Endothelial cell (in vitro differentiated cells): ENCODE data around the gene USP36. TPM values are rescaled to one million over a fixed set of nuclear protein-coding genes. Genes with fewer than 3 reads are reported as not detected.
A peak's percentile ranks its signal among the peaks of the same experiment; 100 is the strongest.

ENCODE experiments used
- DNase-seq: peaks from one replicate; pipeline ENCODE4 v3.0.0; 2021; ENCODE audit warnings: low spot score
- H3K27ac Mint-ChIP-seq: one replicate; pipeline ENCODE4 v1.8.0; 2021; ENCODE audit warnings: mixed read lengths, inconsistent platforms; ENCODE audit not compliant: unreplicated experiment
- H3K27me3 Mint-ChIP-seq: one replicate; pipeline ENCODE4 v1.8.0; 2021; ENCODE audit warnings: mild to moderate bottlenecking, moderate library complexity, mixed read lengths, inconsistent platforms; ENCODE audit not compliant: unreplicated experiment
- H3K36me3 Mint-ChIP-seq: one replicate; pipeline ENCODE4 v1.8.0; 2021; ENCODE audit warnings: mild to moderate bottlenecking, low read depth, mixed read lengths, inconsistent platforms; ENCODE audit not compliant: unreplicated experiment
- H3K4me1 Mint-ChIP-seq: one replicate; pipeline ENCODE4 v1.8.0; 2021; ENCODE audit warnings: mild to moderate bottlenecking, mixed read lengths, inconsistent platforms; ENCODE audit not compliant: unreplicated experiment
- H3K4me3 Mint-ChIP-seq: one replicate; pipeline ENCODE4 v1.8.0; 2021; ENCODE audit warnings: mild to moderate bottlenecking, mixed read lengths, inconsistent platforms; ENCODE audit not compliant: unreplicated experiment
- H3K9me3 Mint-ChIP-seq: one replicate; pipeline ENCODE4 v1.8.0; 2021; ENCODE audit warnings: mixed read lengths, inconsistent platforms; ENCODE audit not compliant: unreplicated experiment
- total RNA-seq: library from RNA; stranded (reverse); fragmentation: NEBNext Ultra II Directional; extraction: Animal tissue kit (Norgen Biotek cat#: 25700); gene quantifications from one replicate; pipeline ENCODE4 v1.2.1, GENCODE V29; 2021; ENCODE audit not compliant: unreplicated experiment
- TF ChIP-seq, protein P1 (sequence below): fragments of 200-600 bp; sonication (generic); IDR thresholded peaks from one replicate; pipeline ENCODE4 v1.5.0; 2021; ENCODE audit warnings: antibody characterized with exemption; ENCODE audit not compliant: unreplicated experiment

USP36 gene
- total RNA-seq, 1 donor from 2014 or later: 56.7 TPM

DNA sequence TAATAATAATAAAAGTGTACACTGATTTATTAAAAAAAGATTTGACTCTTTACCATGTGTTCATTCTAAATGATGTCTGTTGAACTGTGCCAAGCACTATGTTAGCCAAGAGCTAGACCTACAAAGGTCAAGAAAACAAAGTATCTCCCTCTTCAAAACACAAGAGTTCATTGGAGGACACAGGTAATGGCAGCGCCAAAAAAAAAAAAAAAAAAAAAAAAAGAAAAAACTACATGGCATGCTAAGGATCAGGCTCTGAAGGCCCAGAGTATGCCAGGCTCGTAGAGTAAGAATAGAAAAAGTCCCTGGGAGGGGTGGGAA lies 93.7 kb downstream of the USP36 start:
- DNase-seq: no peak
- Mint-ChIP-seq H3K4me3 (no peak overlapping the region), H3K36me3 (no peaks in the 10 kb centered on the region), H3K9me3 (no peaks in the 10 kb centered on the region), H3K4me1 (peaks cover 60% of the 10 kb centered on the region), H3K27me3 (peaks cover 2% of the 10 kb centered on the region), H3K27ac (no peak overlapping the region)
- TF ChIP-seq, protein P1, sequence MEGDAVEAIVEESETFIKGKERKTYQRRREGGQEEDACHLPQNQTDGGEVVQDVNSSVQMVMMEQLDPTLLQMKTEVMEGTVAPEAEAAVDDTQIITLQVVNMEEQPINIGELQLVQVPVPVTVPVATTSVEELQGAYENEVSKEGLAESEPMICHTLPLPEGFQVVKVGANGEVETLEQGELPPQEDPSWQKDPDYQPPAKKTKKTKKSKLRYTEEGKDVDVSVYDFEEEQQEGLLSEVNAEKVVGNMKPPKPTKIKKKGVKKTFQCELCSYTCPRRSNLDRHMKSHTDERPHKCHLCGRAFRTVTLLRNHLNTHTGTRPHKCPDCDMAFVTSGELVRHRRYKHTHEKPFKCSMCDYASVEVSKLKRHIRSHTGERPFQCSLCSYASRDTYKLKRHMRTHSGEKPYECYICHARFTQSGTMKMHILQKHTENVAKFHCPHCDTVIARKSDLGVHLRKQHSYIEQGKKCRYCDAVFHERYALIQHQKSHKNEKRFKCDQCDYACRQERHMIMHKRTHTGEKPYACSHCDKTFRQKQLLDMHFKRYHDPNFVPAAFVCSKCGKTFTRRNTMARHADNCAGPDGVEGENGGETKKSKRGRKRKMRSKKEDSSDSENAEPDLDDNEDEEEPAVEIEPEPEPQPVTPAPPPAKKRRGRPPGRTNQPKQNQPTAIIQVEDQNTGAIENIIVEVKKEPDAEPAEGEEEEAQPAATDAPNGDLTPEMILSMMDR: no peak

DNA sequence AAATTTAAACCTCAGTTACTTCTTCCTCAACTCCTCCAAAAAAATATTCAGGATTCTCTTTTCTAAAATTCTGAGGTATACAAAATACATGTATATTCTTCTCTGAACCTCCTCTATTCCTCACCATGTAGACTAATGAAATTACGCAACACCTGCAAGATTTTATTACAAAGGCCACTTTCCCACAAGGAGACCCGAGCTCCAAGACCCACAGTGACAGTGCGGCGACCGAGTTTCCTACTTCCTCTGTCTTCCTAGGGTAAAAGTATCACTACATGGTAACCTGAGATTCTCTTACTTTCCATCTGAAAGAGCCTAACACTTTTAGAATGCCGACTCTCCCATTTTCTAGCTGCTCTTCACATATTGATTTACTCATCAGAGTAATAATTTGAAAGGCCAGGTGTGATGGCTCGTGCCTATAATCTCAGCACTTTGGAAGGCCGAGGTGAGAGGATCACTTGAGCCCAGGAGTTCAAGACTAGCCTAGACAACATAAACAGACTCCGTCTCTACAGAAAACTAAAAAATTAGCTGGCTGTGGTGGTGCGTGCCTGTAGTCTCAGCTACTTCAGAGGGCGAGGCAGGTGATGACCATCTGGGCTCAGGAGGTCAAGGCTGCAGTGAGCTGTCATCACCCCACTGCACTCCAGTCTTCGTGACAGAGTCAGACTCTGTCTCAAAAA lies 94.2 kb downstream of the USP36 start:
- Mint-ChIP-seq H3K27ac (peak overlapping the region; percentile 31), H3K27me3 (peaks cover 4% of the 10 kb centered on the region), H3K9me3 (no peaks in the 10 kb centered on the region), H3K4me3 (no peak overlapping the region), H3K4me1 (peaks cover 65% of the 10 kb centered on the region), H3K36me3 (no peaks in the 10 kb centered on the region)
- no peak for DNase-seq
- TF ChIP-seq, protein P1: no peak

Other genes starting within 250 kb of the USP36 start
- gene CYTH1, start 58.5 kb downstream of the USP36 start, total RNA-seq: 73.3 TPM
- 1.4 TPM for gene CEP295NL, start 62.4 kb upstream of the USP36 start, total RNA-seq
- 41.5 TPM for gene TIMP2, start 84.6 kb upstream of the USP36 start, total RNA-seq
- 12.6 TPM for gene LGALS3BP, start 139.1 kb upstream of the USP36 start, total RNA-seq
- 81.6 TPM for gene CANT1, start 168.9 kb upstream of the USP36 start, total RNA-seq
- 0.26 TPM for gene C1QTNF1, start 183.4 kb upstream of the USP36 start, total RNA-seq
- gene ENGASE, start 234.0 kb upstream of the USP36 start, total RNA-seq: 31.6 TPM